HG03108 (cell line): Measurements from ENCODE around the gene MYO5B.

Source experiments
- ATAC-seq: cut with Tn5 transposase; IDR thresholded peaks from one replicate; pipeline ENCODE4 v1.9.1; 2021; ENCODE audit warnings: moderate library complexity; ENCODE audit not compliant: unreplicated experiment

Gene MYO5B

DNA sequence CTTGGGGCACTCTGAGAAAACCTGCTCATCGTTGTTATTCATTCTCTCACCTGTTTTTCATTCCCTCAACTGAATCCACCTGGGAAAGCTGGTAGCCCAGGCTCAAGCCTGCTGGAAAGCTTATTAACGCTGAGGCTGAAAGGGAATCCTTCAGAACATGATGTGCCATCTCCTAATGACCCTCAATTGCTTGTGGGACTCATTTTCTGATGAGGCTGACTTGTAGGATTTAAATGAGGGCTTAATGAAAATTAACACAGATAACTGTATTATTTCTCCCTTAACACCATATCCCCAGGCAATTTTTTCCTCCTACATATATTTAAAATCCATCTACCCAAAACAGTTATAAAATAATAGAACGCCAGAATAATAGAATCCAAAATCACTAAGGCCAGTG lies 218.9 kb downstream of the MYO5B start:
- ATAC-seq, result no peak

DNA sequence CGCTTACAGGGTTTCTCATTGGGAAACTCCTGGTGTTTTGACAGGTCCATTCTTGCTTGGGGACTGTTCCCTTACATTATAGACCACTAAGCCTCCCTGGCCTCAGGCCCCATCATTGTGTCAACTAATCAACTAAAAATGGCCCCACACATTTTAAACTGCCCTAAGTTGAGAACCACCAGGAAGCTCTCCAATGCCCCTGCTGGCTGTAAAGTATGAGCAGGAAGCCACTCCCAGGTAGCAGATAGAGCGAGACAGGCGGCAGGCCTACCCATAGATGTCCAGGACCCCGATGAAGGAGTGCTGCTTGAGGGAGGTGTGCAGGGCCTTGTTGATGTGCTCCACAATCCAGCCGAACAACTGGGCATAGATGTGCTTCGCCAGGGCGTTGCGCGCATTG lies 220.9 kb downstream of the MYO5B start:
- ATAC-seq, result no peak

DNA sequence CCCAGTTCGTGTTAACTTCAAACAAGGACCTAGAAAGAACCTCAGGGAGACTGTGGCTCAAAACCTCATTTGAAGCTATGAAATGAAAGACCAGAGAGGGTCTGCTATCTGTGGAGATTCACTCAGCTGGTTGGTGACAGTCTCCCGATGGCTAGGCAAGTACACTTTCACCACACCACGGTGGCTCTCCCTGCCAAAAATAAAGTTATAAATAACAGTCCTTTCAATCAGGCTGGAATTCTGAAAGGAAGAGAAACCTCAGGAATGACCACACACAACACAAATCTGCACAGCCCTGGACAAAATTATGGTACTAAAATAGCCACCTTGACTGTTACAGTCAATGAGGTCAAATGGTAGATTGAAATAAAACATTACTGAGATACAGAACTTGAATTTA lies 221.4 kb downstream of the MYO5B start:
- no peak for ATAC-seq

DNA sequence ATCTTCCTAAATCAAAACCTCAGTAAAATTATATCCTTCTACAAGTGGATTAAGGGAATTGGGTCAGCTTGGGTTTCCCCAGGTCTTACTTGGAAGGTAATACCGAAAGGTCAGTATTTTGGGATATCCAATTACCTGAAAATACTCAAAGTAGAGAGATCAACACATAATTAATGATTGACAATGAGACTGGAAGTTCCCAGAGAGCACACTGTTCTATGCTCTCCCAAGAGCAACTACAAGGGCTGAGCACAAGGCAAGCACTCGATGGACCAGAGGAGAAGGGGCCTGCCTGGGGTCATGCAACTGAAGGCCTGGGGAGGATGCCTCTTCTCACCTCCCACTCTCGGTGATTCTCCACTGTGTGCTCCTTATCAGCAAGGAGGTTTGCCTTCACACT lies 222.4 kb downstream of the MYO5B start:
- no peak for ATAC-seq

DNA sequence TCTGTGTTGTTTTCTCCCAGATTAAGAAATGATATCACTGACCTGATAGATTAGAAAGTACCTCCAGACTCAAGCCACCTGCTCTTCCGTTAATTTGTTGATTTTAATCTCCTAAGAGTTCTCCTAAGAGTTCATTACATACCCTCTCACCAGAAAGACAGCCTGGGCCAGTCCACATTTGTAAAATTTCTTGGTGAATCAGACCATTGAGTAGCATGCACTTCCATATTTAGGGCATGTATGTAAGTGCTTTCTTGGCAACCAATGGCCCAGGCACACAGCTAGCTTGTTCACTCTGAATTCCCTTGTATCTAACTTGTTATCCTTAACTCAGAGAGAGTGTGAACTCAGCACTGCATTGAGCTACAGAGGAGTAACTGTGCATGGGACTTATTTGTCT lies 223.5 kb downstream of the MYO5B start:
- no peak for ATAC-seq

DNA sequence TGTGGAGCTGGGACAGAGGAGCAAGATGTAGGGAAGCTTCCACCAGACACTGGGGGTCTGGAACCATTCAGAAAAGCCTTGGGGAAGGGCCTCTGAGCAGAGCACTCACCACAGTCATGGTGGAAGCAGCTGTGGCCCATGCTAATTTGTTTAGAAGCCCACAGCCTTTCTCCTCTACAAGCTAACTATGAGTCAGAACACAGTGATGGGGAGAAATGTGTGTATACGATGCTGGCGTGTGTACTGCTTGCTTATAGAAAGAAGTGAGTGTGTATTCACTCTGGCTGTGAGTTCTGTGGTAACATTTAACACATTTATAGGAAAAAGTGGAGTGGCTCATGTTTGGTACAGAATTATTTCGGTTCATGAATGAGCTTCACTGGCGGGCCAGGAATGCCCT lies 224.6 kb downstream of the MYO5B start:
- peak; percentile 32 for ATAC-seq

DNA sequence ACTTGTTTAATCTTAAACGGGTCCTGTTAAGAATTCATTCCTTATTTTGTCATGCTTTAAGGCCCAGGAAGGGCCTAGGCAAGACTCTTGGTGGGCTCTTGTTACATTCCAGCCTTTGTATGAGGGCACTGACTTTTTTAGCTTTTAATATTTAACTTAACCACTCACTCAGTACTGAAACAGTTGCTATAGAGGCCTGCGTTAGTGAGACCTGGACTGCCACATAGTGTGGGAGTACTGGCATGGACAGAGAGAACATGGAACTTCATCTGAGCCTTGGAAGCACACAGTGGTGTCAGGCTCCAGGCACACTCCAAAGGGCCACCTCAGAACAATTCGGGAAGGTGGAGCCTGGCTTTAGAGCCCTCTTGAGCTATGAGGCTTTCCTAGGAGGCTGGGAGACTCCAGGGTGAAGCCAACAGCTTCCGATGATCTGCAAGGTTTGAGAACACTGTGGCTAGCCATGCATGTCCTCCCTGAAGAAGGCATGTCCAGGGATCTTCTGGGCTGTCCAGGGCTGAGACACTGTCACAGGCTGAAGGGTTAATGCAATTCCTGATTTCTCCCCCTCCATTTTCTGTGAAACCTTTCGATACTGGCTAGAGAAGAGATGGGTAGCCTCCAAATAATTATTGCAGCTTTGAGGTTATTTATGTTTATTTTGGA lies 226.2 kb downstream of the MYO5B start:
- no peak for ATAC-seq

DNA sequence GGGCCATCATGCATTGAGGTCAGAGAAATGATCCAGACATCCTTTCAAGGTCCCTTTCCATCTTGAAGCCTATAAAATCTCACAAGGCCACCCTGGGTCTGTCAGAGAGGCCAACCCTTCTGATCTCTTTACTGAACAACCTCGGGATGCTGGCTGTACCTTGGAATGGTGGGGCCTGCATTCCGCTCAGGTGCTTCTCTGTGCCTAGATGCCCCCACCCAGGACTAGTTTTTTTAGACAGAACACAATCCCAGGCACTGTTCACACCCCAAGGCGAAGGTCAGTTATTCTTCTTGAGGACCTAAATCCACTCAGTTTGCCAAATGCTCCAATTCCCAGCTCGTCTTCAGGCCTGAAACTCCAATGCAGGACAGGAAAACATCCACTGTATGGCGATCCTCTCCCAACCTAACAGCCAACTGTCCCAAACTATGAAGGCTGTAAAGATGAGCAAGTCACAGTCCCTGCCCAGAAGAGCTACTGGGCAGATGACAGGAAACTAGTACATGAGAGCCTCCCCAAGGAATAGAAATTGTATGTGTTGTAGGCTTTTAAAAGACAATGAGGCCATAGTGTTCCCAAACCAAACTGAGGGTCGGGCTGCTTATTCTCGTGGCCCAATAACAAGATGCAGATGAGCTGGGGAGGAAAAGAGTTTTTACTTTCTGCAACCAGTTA lies 227.2 kb downstream of the MYO5B start:
- peak; percentile 33 for ATAC-seq

DNA sequence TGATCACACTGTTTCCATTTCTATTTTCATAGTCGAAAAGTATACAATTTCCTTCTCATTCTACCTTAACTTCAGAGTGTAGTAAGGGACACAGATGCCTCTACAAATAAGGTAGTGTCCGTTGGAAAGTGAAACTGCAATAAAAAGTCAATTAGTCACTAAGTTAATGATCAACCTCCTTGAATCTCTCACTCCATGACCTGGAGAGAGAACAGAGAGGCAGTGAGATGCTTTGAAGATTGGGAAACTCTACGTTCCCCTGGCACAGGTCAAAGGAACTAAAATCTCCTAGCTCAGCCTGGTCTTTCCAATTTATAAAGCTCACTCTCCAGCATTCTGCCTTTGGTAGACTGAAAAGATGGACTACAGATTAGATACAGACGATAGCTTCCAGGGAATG lies 227.8 kb downstream of the MYO5B start:
- peak; percentile 85 for ATAC-seq

DNA sequence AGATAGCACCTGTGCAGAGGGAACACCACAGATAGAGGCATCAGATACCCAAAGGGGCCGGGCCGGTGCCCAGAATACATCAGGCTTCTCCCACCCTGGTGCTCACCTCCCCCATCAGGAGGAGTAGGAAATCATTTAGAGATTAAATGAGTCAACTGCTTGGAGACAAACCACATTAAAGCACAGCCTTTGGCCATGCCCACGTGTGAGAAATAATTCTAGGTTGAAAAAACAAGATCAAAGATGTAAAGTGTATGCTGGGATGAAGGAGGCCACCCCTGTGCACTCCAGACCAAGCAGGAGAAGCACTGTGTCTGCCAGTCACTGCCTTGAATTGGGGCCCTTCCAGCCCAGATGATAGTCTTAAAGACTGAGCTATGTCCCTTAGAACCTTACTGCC lies 228.9 kb downstream of the MYO5B start:
- no peak for ATAC-seq

DNA sequence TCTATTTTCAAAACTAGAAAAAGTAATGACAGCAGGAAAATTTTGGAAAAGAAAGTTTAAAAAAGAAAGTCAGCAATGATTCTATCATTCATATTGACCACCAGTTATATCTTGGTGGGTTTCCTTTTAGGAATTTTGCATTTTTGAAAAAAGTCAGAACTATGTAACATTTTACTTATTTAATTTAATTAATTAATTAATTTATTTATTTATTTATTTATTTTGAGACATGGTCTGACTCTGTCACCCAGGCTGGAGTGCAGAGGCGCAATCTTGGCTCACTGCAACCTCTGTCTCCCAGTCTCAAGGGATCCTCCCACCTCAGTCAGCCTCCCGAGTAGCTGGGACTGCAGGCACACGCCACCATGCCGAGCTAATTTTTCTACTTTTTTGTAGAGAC lies 231.7 kb downstream of the MYO5B start:
- ATAC-seq, result no peak

DNA sequence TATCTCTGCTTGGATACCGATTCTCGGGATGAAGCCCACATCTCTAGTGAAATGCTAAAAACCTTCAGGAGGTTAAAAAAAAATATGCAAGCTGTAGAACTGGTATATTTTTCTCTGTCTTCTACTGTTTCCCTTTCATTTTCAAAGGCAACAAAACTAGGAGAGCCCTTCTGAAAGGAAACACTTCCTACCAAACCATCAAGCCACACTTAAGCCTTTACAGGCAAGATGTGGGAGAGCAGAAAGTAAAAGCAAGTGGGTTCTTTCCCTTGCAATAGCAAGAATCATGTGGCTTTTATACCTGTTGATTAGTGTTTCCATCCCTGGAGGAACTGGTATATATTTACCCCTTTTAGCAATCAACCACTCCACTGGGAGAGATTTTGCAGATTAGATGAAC lies 233.7 kb downstream of the MYO5B start:
- no peak for ATAC-seq

DNA sequence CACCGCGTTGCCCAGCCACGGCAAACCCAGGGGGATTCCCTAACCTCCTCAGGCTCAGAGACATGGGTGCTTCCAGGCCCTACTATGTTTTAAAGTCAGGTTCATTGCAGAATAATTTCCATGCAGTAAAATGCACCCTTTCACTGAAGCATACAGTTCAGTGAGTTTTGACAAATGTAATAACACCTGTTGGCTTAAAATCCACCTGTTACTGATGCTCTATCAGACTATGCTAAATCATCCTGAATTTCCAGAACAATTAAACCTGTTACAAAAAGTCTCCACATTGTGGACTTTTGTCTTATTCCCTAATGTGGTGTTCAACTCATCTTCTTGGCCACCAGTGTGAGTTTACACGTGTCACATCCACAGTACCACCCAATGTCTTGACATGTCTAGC lies 234.6 kb downstream of the MYO5B start:
- ATAC-seq, result no peak

DNA sequence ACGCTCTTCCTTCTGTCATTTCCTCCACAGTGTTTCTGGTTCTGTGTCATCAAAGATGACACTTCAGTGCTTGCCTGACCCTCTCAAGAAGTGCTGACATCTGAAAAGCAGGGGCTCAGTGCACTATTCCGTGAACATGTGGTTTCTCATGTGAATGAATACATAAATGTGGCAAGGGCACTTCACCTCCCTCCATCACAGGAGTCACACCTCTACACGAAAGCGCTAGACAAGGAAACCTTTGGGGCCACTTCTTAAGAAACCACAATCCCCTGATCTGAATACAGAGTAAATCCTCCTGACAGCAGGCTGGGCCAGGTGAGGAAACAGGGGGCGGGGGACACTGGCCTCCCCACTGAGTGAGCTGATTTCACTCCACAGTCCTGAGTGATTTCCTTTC lies 235.8 kb downstream of the MYO5B start:
- ATAC-seq, result peak; percentile 68

DNA sequence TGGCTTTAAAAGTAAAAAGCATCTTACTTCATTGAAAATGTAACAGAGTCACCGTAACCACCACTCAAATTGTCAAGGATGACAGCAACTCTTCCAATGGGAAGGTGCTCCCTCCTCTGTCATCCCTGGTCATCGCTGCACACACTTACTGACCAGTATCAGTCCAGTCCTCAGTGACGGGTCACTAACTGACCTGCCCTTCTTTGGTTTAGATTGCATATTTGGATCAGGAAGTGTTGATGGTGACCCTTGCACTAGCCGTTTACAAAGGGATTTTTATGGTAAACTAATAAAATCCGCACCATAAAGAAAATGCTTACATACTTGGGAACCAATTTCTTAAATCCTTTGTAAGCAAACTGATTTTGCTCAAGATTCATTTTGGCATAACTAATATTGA lies 239.7 kb downstream of the MYO5B start:
- ATAC-seq, result no peak

DNA sequence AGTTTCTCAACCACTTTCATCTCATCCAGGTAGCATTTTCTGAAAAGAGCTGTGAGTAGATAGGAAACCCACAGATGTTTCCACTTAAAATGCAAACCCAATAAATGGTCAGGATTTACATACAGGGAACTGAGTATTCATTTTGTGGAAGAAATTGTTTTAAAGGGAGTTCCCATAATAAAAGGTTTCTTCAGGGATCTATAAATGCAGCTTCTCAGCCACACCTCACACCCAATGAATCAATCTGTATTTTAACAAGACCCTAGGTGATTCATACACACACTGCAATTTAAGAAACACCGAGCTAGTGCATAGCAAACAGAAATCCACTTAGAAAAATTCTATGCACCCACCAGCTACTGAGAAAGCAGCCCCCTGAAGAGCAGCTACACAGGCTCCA lies 241.6 kb downstream of the MYO5B start:
- no peak for ATAC-seq

DNA sequence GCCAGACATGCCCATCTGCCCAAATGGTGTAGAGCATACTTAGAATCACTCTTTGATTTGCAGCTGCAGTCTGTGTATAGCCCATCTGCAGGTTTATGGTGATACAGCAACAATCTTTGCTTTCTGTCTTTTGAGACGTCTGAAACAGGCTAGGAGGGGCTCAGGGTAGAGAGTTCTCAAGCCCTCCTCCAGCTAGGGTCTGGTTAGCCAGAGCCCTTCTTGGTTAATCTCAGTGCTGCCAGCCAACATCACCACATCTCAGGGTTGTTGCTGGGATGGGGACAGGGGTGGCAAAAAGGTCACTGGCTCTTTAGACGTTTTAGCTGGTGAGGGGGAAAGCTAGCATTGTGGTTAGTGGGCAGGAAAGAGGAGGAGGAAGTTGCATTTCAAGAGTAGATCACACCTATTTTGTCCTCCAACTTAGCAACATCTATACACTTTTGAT lies 245.0 kb downstream of the MYO5B start:
- ATAC-seq, result no peak

DNA sequence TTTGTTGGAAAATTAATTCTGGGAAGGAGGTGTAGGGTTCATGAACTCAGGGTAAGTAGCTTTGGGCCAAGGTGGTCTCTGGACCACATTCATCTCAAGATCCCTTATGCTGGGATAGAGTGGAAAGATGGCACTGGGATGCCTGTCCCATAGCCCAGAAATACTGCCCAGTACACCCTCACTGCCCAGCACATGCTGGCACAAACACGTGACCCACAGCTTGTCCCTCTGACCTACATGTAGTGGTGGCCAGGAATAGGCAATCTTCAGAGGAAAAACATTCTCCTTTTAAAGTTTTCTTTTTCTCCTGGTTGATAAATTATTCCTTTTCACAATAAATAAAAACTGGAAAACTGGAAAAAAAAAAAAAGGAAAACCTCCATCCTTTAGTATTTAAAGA lies 246.0 kb downstream of the MYO5B start:
- ATAC-seq, result no peak

DNA sequence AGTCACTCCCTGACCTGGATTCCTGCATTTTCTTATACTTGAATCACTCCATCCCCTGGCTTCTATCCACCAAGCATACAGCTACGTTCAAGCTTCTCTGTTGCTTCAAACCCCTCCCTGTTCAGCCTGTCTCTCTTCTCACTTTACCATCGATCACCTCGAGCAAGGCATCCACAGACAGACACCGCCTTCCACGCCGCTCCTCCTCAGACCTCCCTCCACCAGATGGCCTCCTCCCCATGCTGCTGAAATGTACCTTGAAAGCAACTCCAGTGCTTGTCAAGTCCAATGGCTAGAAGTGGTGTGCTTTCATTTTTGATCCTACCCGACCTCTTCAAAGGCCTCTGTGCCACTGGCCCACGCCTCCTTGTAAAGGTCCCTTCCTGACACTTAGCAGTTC lies 250.3 kb downstream of the MYO5B start:
- no peak for ATAC-seq

DNA sequence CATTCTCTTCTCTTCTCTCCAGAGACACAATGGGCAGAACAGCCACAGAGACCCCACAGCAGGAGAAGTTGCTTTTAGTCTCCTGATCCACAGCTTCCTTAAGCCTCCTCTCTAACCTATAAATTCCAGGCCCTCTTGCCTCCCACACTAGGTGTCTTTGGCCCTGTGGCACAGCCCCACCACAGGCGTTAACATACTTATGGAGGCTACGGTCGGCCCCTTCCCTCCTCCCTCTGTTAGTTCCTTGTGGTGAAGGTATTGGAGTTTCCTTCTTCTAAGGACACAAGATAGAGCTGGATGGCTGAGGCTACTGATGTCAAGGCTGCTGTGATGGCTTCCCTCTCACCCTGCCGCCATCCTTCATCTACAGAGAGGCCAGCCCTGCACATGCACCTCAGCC lies 258.1 kb downstream of the MYO5B start:
- ATAC-seq, result no peak

DNA sequence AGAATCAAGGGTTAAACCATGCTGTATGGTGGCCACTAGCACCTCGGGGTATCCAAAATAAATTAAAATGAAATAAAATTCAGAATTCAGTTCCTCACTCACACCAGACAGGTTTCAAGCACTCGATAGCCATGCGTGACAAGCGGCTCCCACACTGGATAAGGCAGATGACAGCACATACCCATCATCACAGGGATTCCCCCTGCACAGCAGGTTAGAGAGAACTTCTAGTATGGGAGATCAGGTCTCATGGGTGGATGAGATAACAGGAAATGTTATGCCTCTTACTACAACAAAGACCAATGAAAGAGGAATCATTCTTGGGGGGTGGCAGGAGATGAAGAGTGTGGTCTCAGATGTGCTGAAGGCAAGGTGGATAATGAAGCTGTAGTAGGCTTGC lies 259.7 kb downstream of the MYO5B start:
- no peak for ATAC-seq

DNA sequence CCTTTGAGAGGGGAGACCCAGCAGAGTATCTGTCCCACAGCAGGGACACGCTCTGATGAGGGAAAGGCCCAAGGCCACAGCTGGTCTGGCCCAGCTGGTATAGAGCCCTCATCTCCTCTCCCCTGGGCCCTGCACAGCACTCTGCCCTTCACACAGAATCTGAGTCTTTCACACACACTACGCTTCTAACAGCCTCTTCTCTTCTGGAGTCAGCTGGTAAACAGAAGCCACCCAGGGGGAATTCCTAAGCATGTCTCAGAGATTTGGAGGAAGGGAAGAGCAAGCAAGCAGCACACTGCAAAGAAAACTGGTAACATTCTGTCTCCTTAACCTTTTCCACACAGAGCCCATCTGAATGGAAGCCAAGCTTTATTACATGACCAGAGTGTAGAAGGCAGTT lies 260.5 kb downstream of the MYO5B start:
- ATAC-seq, result no peak

DNA sequence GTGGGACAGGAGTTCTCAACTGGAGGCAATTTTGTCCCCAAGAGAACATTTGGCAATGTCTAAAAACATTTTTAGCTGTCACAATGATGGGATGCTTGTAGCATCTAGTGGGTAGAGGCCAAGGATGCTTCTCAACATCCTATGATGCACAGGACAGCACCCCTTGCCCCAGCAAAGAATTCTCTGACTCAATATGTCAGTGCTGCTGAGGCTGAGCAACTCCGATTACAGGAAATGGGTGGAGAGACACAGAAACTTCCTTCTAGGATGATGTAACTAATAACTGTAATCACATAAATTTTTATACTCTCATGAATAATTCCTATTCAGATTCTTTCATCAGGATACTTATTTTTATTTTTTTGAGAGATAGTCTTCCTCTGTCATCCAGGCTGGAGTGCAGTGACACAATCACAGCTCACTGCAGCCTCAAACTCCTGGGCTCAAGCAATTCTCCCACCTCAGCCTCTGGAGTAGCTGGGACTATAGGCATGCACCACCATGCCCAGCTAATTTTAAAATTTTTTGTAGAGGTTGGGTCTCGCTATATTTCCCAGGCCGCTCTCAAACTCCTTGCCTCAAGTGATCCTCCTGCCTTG lies 261.3 kb downstream of the MYO5B start:
- no peak for ATAC-seq
